CD4-positive, alpha-beta T cell treated with Interleukin-21 for 1 hour (primary cell): ENCODE measurements around the gene KCTD16.
A peak's percentile ranks its signal among the peaks of the same experiment; 100 is the strongest.

ENCODE experiments used
- DNase-seq: peaks from one replicate; pipeline ENCODE4 v3.0.0-alpha.2; 2020

KCTD16 gene

GRCh38 chr5:144167998-144168397 is 2.7 kb upstream of the KCTD16 start:
- no peak for DNase-seq

- DNase-seq, result no peak
Measured at GRCh38 chr5:144169904-144170275, 783 bp upstream of the KCTD16 start.

- no peak for DNase-seq
Measured at GRCh38 chr5:144173766-144174165, 3.1 kb downstream of the KCTD16 start.

- DNase-seq, result no peak
Measured at GRCh38 chr5:144177548-144177947, 6.9 kb downstream of the KCTD16 start.

GRCh38 chr5:144179226-144179625 is 8.6 kb downstream of the KCTD16 start:
- DNase-seq, result no peak

- DNase-seq, result peak; percentile 56
Measured at GRCh38 chr5:144183254-144183889, 12.7 kb downstream of the KCTD16 start.

- DNase-seq, result peak; percentile 87
Measured at GRCh38 chr5:144187699-144188294, 17.1 kb downstream of the KCTD16 start.

GRCh38 chr5:144189800-144190429 is 19.2 kb downstream of the KCTD16 start:
- DNase-seq, result peak; percentile 92

GRCh38 chr5:144191531-144191930 is 20.9 kb downstream of the KCTD16 start:
- DNase-seq, result no peak

GRCh38 chr5:144191998-144192397 is 21.3 kb downstream of the KCTD16 start:
- peak; percentile 89 for DNase-seq

GRCh38 chr5:144192661-144193060 is 22.0 kb downstream of the KCTD16 start:
- no peak for DNase-seq

GRCh38 chr5:144194144-144194543 is 23.5 kb downstream of the KCTD16 start:
- DNase-seq, result no peak

- DNase-seq, result no peak
Measured at GRCh38 chr5:144195448-144195847, 24.8 kb downstream of the KCTD16 start.

GRCh38 chr5:144196612-144197011 is 25.9 kb downstream of the KCTD16 start:
- no peak for DNase-seq

- DNase-seq, result no peak
Measured at GRCh38 chr5:144198386-144198785, 27.7 kb downstream of the KCTD16 start.

- DNase-seq, result no peak
Measured at GRCh38 chr5:144201588-144201987, 30.9 kb downstream of the KCTD16 start.

GRCh38 chr5:144202072-144202471 is 31.4 kb downstream of the KCTD16 start:
- DNase-seq, result no peak

- DNase-seq, result no peak
Measured at GRCh38 chr5:144202726-144203125, 32.1 kb downstream of the KCTD16 start.

- DNase-seq, result peak; percentile 62
Measured at GRCh38 chr5:144203750-144204596, 33.3 kb downstream of the KCTD16 start.

GRCh38 chr5:144205141-144205551 is 34.5 kb downstream of the KCTD16 start:
- DNase-seq, result no peak

- DNase-seq, result no peak
Measured at GRCh38 chr5:144206141-144206540, 35.5 kb downstream of the KCTD16 start.

GRCh38 chr5:144207875-144208444 is 37.3 kb downstream of the KCTD16 start:
- DNase-seq, result no peak

GRCh38 chr5:144209361-144209760 is 38.7 kb downstream of the KCTD16 start:
- DNase-seq, result no peak
